AG09309 (cell line): Measurements from ENCODE around the gene OPRL1.

ENCODE experiments used
- DNase-seq: peaks from one replicate; pipeline ENCODE4 v3.0.0-alpha.2; 2010; ENCODE audit warnings: low read depth
- H3K4me3 ChIP-seq: 2 replicates; pipeline ENCODE4 v1.5.1; 2011; ENCODE audit warnings: mild to moderate bottlenecking, low read depth, low read length, moderate library complexity; ENCODE audit not compliant: control insufficient read depth
- TF ChIP-seq, protein P1 (sequence below): IDR thresholded peaks from 2 replicates; pipeline ENCODE4 v1.5.1; 2011; ENCODE audit warnings: mild to moderate bottlenecking, low read depth, low read length, inconsistent platforms; ENCODE audit not compliant: insufficient read depth, control insufficient read depth; ENCODE audit errors: missing control alignments

Gene OPRL1

DNA sequence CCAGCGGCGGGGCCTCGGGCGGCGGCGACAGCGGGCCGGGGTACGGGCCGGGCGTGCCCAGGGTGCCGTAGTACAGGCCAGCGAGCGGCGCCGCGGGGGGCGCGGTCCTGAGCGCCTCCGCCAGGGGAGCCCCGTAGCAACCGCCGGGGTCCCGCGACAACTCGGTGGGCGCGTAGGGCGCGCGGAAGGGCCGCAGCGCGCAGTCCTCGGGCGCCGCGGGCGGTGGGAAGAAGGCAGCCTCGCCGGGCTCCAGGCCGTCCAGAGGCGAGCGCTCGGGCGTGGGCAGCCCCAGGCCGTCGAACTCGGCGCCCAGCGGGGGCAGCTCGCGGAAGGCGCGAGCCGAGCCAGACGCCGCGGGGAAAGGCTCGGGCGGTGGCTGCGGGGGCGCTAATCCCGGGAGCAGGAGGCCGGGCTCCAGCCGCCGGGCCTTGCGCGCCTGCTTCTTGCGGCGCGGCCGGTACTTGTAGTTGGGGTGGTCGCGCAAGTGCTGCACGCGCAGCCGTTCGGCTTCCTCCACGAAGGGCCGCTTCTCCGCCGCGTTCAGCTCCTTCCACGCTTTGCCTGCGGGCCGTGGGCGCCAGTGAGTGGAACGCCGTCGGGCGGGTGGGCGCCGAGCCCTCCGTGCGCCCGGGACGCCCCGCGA, 31.4 kb upstream of the OPRL1 start:
- TF ChIP-seq, protein P1, sequence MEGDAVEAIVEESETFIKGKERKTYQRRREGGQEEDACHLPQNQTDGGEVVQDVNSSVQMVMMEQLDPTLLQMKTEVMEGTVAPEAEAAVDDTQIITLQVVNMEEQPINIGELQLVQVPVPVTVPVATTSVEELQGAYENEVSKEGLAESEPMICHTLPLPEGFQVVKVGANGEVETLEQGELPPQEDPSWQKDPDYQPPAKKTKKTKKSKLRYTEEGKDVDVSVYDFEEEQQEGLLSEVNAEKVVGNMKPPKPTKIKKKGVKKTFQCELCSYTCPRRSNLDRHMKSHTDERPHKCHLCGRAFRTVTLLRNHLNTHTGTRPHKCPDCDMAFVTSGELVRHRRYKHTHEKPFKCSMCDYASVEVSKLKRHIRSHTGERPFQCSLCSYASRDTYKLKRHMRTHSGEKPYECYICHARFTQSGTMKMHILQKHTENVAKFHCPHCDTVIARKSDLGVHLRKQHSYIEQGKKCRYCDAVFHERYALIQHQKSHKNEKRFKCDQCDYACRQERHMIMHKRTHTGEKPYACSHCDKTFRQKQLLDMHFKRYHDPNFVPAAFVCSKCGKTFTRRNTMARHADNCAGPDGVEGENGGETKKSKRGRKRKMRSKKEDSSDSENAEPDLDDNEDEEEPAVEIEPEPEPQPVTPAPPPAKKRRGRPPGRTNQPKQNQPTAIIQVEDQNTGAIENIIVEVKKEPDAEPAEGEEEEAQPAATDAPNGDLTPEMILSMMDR = no peak
- no peak overlapping the region for H3K4me3 ChIP-seq
- no peak for DNase-seq

DNA sequence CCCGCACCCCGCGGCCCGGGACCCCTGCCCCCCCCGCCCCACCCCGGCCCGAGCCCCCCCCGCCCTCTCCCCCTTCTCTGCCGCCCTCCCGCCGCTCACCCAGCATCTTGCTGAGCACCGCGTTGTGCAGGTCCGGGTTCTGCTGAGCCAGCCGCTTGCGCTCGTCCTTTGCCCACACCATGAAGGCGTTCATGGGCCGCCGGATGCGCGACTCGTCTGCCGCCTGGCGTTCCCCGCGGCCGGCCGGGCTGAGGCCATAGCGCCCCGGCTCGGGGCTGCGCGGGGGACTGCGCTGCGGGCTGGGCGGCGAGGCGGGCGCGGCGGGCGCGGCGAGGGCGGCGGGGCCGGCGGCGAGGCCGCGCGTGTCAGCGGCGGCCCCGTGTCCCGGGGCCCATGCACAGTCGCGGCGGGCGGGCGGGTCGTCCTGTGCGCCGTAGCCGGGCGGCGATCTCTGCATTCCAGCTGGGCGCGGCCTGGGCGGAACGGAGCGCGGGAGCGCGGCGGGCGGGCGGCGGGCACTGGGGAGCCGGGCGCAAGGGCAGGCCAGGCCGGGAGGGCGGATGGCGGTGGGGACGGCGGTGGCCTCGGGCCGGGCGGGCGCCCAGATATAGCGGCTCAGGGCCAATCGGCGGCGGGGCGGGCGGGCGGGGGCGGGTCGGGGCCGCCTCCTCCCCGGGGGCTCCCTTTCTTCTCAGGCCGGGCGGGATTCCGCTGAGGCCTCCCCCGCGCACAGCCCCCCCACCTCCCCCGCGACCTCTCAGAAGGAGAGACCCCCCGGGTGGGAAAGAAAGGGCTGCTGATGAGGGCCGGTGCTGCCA, 30.6 kb upstream of the OPRL1 start, which contains the start of gene SOX18:
SOX18 (minus strand) TSS at position 580 of the 818 bp plus-strand sequence; CDS start at position 457, 123 bp downstream.
- TF ChIP-seq, protein P1 = peak; percentile 5
- no peak for DNase-seq
- H3K4me3 ChIP-seq = no peak within 1 kb of the TSS; the same call in 1 of the 2 replicates

DNA sequence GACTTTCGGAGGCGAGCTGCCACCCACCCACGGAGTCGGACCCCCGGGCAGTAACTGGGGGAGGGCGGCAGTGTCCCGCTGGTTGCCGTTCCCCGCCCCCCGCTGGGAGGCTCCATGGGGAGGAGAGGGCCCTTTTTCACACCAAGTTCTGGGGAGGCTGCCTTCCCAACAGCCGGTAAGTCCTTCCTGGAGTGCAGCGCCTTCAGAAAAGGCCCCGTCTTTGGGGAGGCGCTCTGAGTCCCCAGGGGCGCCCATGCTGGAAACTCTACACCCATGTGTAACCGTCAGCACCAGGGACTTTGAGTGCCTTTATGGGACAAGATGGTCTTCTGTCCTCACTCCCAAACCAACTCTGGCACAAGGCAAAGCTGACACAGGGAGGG, 30.0 kb upstream of the OPRL1 start:
- TF ChIP-seq, protein P1 = no peak
- DNase-seq = no peak
- no peak overlapping the region; the same call in 1 of the 2 replicates for H3K4me3 ChIP-seq

DNA sequence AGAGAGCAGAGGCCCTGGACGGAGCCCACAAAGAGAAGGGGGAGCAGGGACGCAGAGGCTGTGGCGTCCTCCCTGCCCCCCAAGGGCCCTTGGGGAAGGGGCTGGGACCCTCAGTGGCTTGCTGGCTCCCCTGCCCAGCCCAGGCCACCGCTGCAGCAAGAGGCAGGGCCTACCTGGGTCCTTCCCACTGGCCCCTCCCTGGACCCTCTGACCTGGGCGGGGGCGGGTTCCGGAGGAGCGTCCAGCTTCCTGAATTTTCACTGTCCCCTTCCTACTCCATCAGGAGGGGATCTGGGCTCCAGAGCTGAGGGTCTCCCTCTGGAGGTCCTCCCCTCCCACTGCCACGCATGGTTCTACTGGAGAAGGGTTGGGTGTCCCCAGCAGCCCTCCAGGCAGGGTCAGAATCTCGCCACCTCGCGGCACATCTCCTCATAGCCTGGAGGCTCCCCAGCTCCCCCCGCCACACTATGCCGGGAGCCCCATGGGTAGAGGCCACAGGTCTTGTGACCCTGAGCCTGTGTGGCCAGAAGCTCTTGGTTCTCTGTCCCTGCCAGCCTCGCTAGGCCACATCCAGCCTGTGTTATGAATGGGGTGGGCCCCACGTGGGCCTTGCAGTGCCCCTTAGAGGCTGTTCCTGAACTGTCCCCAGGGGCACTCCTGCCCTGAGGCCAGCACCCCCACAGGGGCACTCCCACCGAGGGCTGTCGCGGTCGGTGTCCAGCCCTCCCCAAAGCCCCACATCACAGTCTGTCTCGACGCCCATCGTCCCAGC, 29.4 kb upstream of the OPRL1 start:
- H3K4me3 ChIP-seq = no peak overlapping the region
- TF ChIP-seq, protein P1 = no peak
- DNase-seq = no peak

DNA sequence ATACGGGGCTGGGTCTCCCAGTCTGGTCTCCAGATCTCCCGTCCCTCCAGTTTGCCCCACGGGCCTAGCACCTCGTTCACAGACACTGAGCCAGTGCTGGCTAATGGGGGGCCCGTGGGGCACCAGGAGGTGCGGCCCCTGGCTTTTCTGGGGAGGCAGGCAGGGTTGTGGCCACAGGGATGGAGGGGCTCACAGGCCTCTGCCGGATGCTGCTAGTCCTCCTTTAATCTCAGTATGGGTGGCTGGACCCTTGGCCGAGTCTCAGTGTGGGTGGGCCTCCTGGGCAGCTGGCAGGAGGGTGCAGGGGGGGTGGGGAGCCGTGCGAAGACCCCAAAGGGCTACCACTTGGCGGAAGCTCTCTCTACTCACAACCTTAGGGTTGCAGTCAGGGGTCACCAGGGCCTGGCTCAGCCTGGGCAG, 28.8 kb upstream of the OPRL1 start:
- DNase-seq = no peak

More for the DNA sequence above, 28.8 kb upstream of the OPRL1 start:
- H3K4me3 ChIP-seq = no peak overlapping the region
- TF ChIP-seq, protein P1 = no peak
